HG03469 (cell line): Measurements from ENCODE around the gene PAK4.
"Not testable (repeated sequence)": the region's sequence is repeated elsewhere in the genome, so short reads cannot be mapped to it uniquely, and the experiment has no call there.

ENCODE experiments used
- ATAC-seq: cut with Tn5 transposase; IDR thresholded peaks from one replicate; pipeline ENCODE4 v1.9.1; 2021; ENCODE audit warnings: mild to moderate bottlenecking, moderate library complexity, moderate number of reproducible peaks; ENCODE audit not compliant: unreplicated experiment

The PAK4 gene

DNA sequence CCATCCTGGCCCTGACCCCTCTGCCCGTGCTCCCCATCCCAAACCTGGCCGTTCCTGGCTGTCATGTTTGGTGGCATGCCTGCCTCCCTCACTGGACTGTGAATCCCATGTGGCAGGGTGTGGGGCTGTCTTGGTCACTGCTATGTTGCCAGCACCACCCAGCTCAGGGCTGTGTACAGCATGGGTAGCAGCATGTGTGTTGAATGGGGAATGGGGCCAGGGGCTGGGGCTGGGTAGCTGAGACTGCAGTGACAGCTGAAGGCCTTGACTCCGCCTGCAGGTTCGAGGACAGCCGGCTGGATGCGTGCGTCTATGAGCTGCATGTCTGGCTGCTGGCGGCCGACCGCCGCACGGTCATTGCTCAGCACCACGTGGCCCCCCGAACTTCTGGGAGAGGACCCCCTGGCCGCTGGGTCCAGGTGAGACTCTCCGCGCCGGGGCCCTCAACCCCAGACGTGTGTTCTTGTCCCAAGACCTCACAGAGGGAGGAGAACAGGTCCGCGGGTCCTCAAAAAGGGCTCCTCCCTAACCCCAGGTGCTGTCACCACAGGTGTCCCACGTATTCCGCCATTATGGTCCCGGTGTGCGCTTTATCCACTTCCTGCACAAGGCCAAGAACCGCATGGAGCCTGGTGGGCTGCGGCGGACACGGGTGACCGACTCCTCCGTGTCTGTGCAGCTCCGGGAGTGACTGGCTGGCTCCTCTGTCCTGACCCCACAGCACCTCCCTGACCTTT lies 74.6 kb downstream of the PAK4 start:
- ATAC-seq = no peak

DNA sequence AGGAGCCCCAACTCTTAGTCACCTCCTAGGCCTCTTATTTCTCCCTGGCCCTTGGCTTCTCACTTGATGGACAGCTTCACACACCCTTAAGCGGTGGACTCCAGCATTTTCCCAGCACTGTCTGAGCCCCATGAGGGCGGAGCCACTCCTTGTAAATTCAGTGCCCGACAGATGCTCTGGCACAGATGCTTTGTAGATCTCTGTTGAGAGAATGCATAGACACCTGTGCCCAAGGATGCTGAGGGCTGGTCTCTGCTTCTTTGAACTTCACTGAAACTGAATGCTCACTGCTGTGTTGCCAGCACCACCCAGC lies 75.2 kb downstream of the PAK4 start:
- ATAC-seq = no peak

- no peak for ATAC-seq
These were observed 77.4 kb downstream of the PAK4 start for GRCh38 chr19:39202998-39203355.

- ATAC-seq = no peak
These were observed 78.1 kb downstream of the PAK4 start, which contains the start of gene SYCN for GRCh38 chr19:39203372-39204341. Gene SYCN, minus strand, starts transcription at chr19:39204263. Its CDS starts 9 bp downstream, at chr19:39204254.

DNA sequence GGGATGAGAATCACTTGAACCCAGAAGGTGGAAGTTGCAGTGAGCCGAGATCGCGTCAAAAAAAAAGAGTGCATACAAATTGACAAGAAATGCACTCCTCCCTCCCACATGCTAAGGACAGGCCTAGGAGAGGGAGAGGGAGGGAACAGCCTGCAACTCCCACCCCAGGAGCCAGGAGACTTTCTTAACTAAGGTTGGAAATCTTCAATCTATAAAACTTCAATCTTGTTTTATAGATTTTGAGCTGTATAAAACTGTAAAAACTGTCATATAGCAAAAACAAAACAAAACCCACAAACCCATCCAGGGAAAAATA lies 79.8 kb downstream of the PAK4 start:
- ATAC-seq = no peak

GRCh38 chr19:39206122-39206521 lies 80.5 kb downstream of the PAK4 start:
- ATAC-seq = no peak

- no peak for ATAC-seq
These were observed 81.8 kb downstream of the PAK4 start for GRCh38 chr19:39207293-39207836.

DNA sequence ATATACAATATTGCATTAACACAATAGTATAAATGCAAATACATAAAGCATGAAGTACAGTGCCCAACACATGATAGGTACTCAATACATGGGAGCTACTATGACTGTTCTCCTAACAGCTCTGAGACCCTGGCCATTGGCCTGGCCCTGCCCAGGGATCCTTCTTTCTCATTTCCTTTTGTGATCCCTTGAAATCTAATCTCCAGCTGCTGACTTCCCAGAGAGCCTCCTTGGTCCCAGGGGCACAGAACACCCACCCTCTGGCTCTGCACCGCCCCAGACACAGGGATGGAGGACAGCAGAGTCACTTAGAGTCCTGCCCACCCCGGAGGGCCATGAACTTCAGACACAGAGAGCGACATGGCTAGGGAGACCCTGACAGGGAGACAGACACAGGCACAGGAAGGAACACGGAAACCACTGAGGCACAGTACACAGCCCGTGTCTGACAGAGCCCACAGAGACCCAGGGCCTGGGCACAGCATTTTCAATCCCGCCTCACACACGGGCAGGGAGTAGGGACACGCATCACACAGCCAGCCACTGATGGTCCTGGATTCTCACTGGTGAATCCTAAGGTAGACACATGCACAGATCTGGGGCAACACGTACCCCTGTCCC lies 82.7 kb downstream of the PAK4 start:
- no peak for ATAC-seq

- no peak for ATAC-seq
These were observed 83.6 kb downstream of the PAK4 start for GRCh38 chr19:39209196-39209595.

DNA sequence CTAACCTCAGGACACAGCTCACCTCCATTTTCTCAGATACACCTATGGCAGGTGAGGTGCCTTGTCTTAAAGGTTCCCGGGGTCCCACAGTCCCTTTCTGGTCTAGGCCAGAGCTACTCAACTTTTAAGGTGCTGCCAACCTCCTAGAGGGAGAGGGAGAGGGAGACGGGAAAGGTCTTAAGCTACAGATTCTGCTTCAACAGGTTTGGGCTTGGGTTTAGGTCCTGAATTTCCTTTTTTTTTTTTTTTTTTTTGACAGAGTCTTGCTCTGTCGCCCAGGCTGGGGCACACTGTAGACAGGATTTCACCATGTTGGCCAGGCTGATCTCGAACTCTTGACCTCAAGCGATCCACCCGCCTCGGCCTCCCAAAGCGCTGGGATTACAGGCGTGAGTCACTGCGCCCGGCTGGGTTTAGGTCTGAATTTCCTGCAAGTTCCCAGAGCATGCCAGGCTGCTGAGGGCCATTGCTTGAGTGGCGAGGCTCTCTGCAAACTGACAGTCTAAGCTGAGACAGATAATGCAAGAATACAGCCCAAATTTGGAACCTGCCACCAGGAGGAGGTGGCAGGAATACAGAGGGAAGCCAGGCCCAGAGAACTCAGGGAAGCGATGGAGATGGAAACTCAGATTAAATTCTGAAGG lies 86.3 kb downstream of the PAK4 start:
- ATAC-seq = no peak

DNA sequence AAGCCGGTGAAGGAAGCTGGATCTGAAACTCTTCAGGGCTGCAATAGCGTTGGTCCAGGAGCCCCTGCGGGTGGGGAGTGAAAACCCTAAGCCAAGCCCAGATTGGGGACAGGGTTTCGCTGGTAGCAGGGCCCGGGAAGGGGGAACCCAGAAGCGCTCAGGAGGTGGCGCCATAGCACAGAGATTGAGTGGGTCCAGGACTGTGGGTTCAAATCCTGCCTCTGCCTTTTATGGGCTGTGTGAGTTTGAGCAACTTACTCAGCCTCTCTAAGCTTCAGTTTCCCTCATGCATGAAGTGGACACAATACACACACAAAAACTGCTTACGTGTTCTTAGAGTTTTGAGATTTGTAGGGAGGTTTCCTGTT lies 86.8 kb downstream of the PAK4 start:
- ATAC-seq = no peak

GRCh38 chr19:39215323-39215722 lies 89.7 kb downstream of the PAK4 start:
- not testable (repeated sequence) for ATAC-seq

GRCh38 chr19:39217094-39217493 lies 91.5 kb downstream of the PAK4 start:
- no peak for ATAC-seq

DNA sequence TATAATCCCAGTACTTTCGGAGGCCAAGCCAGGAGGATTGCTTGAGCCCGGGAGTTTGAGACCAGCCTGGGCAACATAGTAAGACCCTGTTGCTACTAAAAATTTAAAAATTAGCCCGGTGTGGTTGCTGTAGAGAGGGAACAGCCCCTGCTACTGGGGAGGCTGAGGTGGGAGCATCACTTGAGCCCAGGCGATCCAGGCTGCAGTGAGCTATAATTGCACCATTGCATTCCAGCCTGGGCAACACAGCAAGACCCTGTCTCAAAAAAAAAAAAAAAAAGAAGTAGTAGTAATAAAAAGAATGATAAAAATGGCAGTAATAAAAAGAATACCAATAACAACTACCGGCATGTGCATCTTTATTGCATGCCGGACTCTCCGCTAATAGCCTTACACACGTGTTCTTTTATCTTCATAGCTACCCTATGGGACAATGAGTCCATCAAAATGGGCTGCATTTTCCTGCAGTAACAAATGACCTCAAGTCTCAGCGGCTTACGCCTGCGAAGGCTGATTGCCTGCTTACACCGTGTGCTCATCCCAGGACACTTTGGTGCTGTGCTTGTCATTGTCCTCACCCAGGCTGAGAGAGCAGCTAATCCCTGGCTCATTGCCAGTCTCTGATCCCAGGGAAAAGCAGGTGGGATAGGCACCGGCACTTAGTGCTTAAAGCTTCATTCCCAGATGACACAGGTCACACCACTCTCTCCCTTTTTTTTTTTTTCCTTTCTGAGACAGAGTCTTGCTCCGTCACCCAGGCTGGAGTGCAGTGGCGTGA lies 92.8 kb downstream of the PAK4 start:
- ATAC-seq = no peak

GRCh38 chr19:39219108-39219507 lies 93.5 kb downstream of the PAK4 start:
- not testable (repeated sequence) for ATAC-seq

GRCh38 chr19:39223703-39224279 lies 98.2 kb downstream of the PAK4 start:
- ATAC-seq = no peak

- no peak for ATAC-seq
These were observed 99.3 kb downstream of the PAK4 start for GRCh38 chr19:39224910-39225309.
